Dedifferentiated amniotic fluid mesenchymal stem cell (primary cell): ENCODE measurements around the gene EAPP.
A peak's percentile ranks its signal among the peaks of the same experiment; 100 is the strongest.
"Not testable (repeated sequence)": the region's sequence is repeated elsewhere in the genome, so short reads cannot be mapped to it uniquely, and the experiment has no call there.

Experiments
- DNase-seq: peaks from one replicate; pipeline ENCODE4 v3.0.0-alpha.2; 2016; ENCODE audit errors: extremely low spot score

EAPP gene

GRCh38 chr14:34539407-34540180, at the start of gene EAPP:
TSS of gene EAPP (minus strand) at chr14:34539701. CDS start at chr14:34539628, 73 bp downstream.
- peak; percentile 97 for DNase-seq

GRCh38 chr14:34583525-34583924, 44.0 kb upstream of the EAPP start:
- DNase-seq, result no peak

GRCh38 chr14:34582117-34582680, 42.7 kb upstream of the EAPP start:
- no peak for DNase-seq

GRCh38 chr14:34580381-34580780, 40.9 kb upstream of the EAPP start:
- DNase-seq, result no peak

- no peak for DNase-seq
These were observed 32.3 kb upstream of the EAPP start for GRCh38 chr14:34571771-34572170.

GRCh38 chr14:34569750-34570149, 30.2 kb upstream of the EAPP start:
- no peak for DNase-seq

GRCh38 chr14:34568803-34569202, 29.3 kb upstream of the EAPP start:
- no peak for DNase-seq

GRCh38 chr14:34562776-34563150, 23.3 kb upstream of the EAPP start:
- no peak for DNase-seq

GRCh38 chr14:34562037-34562775, 22.7 kb upstream of the EAPP start:
- not testable (repeated sequence) for DNase-seq

- not testable (repeated sequence) for DNase-seq
These were observed 17.0 kb upstream of the EAPP start for GRCh38 chr14:34556498-34556829.

- DNase-seq, result not testable (repeated sequence)
These were observed 16.3 kb upstream of the EAPP start for GRCh38 chr14:34555583-34556497.

GRCh38 chr14:34554540-34555250, 15.2 kb upstream of the EAPP start:
- no peak for DNase-seq

- DNase-seq, result not testable (repeated sequence)
These were observed 9.9 kb upstream of the EAPP start for GRCh38 chr14:34549276-34549966.

- DNase-seq, result no peak
These were observed 9.0 kb upstream of the EAPP start for GRCh38 chr14:34548472-34548981.

GRCh38 chr14:34547136-34547520, 7.6 kb upstream of the EAPP start:
- not testable (repeated sequence) for DNase-seq

GRCh38 chr14:34546272-34547135, 7.0 kb upstream of the EAPP start:
- DNase-seq, result not testable (repeated sequence)

GRCh38 chr14:34540181-34541059, 919 bp upstream of the EAPP start:
- not testable (repeated sequence) for DNase-seq

- DNase-seq, result no peak
These were observed 562 bp downstream of the EAPP start for GRCh38 chr14:34538871-34539406.
